KOPT-K1 (cell line): Measurements from ENCODE around the gene TESK2.
A peak's percentile ranks its signal among the peaks of the same experiment; 100 is the strongest.

Experiments
- H3K27ac ChIP-seq: fragments of 200-600 bp; sonication (generic); 2 replicates; pipeline ENCODE4 v1.5.1; 2016; ENCODE audit warnings: antibody characterized with exemption, mild to moderate bottlenecking, low read depth, low read length; ENCODE audit not compliant: poor library complexity, severe bottlenecking
- H3K36me3 ChIP-seq: fragments of 200-600 bp; sonication (generic); 2 replicates; pipeline ENCODE4 v1.5.1; 2017; ENCODE audit warnings: antibody characterized with exemption, mild to moderate bottlenecking, low read length, moderate library complexity; ENCODE audit not compliant: insufficient read depth
- H3K9me3 ChIP-seq: fragments of 200-600 bp; sonication (generic); 2 replicates; pipeline ENCODE4 v1.5.1; 2017; ENCODE audit warnings: antibody characterized with exemption, low read length, mild to moderate bottlenecking; ENCODE audit not compliant: insufficient read depth, poor library complexity, severe bottlenecking

TESK2 gene

GRCh38 chr1:45339789-45340558, 151.0 kb downstream of the TESK2 start, which contains the start of the genes MUTYH and TOE1:
Gene MUTYH (minus strand): TSS chr1:45340440. CDS start chr1:45334505, 5,935 bp downstream.
Gene TOE1 (plus strand): TSS chr1:45340170. CDS start chr1:45340253, 83 bp downstream.
- H3K36me3 ChIP-seq, result peaks cover 46% of the 10 kb centered on the region
- H3K27ac ChIP-seq, result peak within 1 kb of the TSS; percentile 96
- H3K9me3 ChIP-seq, result no peaks in the 10 kb centered on the region

GRCh38 chr1:45337630-45338325, 153.2 kb downstream of the TESK2 start:
- H3K36me3 ChIP-seq, result peaks cover 44% of the 10 kb centered on the region
- no peaks in the 10 kb centered on the region for H3K9me3 ChIP-seq
- no peak overlapping the region for H3K27ac ChIP-seq

DNA sequence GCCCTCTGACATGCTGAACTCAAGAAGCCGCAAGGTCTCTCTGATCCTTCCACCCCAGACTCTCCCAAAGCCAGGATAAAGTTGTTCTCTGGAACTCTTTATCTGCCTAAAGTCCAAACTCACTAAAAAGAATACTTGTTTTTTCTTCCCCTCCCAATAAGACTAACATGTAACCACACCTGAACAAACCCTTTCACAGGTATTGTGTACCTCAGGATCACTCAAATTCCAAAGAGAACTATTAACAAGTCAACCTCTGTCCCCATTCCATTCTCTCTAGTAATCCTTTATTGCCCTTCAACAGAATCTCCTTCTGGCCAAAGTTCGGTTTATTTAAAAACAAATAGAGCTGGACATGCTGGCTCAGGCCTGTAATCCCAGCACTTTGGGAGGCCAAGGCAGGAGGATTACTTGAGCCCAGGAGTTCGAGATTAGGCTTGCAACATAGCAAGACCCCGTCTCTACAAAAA, 155.1 kb downstream of the TESK2 start:
- H3K36me3 ChIP-seq, result peaks cover 47% of the 10 kb centered on the region
- no peak overlapping the region for H3K27ac ChIP-seq
- H3K9me3 ChIP-seq, result no peaks in the 10 kb centered on the region

- Histone ChIP-seq H3K9me3 (no peaks in the 10 kb centered on the region), H3K27ac (peak overlapping the region; percentile 46), H3K36me3 (peaks cover 54% of the 10 kb centered on the region)
Measured at GRCh38 chr1:45334308-45335245, 156.4 kb downstream of the TESK2 start.

DNA sequence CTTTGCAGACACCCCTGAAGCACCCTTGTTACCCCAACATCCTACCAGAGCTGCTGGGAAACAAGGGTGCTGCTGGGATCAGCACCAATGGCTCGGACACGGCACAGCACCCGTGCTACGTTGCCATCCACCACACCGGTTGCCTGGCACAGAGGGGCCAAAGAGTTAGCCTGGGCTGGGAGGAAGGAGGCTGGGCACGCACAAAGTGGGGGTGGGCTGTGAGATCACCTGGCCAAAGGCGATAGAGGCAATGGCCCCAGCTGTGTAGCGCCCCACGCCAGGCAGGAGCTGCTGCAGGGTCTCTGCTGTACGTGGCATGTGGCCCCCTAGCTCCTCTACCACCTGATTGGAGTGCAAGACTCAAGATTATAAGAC, 158.6 kb downstream of the TESK2 start:
- no peak overlapping the region for H3K27ac ChIP-seq
- H3K9me3 ChIP-seq, result no peaks in the 10 kb centered on the region
- peaks cover 66% of the 10 kb centered on the region for H3K36me3 ChIP-seq

- peaks cover 66% of the 10 kb centered on the region for H3K36me3 ChIP-seq
- H3K9me3 ChIP-seq, result no peaks in the 10 kb centered on the region
- no peak overlapping the region for H3K27ac ChIP-seq
Measured at GRCh38 chr1:45331436-45332345, 159.3 kb downstream of the TESK2 start.

DNA sequence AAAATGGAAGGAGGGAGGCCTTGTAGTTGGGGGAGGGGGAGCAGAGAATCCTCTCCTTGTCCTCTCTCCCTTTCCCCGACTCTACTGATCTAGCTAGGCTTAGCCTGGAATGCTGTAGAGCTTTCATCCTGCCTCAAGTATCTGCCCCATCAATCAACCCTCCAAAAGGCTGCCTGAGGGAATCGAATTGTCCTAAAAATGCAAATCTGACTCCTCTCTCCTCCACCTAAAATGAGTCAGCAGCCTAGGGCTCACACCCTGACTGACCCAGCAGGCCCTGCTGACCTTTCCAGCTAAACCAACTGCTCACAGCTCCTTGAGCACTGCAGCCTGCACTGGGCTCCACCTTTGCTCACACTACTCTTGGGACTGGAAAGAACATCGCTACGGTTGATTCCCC, 161.5 kb downstream of the TESK2 start:
- Histone ChIP-seq H3K27ac (no peak overlapping the region), H3K9me3 (no peaks in the 10 kb centered on the region), H3K36me3 (peaks cover 63% of the 10 kb centered on the region)

GRCh38 chr1:45328680-45329079, 162.3 kb downstream of the TESK2 start:
- no peak overlapping the region for H3K27ac ChIP-seq
- peaks cover 55% of the 10 kb centered on the region for H3K36me3 ChIP-seq
- no peaks in the 10 kb centered on the region for H3K9me3 ChIP-seq

- Histone ChIP-seq H3K36me3 (peaks cover 47% of the 10 kb centered on the region), H3K27ac (peak overlapping the region; percentile 43), H3K9me3 (no peaks in the 10 kb centered on the region)
Measured at GRCh38 chr1:45327644-45328515, 163.1 kb downstream of the TESK2 start.

DNA sequence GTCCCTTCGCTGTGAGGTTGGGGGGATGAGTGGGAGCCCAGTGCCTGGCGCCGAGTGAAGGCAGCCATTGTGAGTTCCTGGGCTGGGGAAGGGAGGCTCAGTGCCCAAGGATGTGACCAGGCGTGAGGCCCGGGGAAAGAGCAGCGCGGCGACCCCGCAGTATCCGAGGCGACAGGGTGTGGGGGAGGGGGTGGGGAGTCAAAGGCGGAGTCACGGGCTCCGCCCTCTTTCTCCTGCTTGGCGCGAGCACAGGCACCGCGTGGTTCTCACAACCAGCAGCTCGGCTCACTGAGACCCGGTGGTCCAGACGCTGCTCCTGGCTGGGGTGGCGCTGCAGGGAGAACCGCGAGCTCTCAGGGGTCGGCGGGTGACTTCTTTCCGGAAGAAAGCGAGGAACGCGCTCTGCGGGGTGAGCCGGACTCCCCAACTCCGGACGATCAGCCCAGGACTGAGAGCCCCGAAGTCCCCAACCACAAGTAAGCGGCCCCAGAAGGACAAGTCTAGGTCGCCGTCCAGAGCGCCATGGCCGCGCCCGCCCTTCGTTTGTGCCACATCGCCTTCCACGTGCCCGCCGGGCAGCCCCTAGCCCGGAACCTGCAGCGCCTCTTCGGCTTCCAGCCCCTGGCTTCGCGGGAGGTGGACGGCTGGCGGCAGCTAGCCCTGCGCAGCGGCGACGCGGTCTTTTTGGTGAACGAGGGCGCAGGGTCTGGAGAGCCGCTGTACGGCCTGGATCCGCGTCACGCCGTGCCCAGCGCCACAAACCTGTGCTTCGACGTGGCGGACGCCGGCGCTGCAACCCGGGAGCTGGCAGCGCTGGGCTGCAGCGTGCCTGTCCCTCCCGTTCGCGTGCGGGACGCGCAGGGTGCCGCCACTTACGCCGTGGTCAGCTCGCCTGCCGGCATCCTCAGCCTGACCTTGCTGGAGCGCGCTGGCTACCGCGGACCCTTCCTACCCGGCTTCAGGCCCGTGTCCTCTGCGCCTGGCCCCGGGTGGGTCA, 164.0 kb downstream of the TESK2 start, which contains the start of gene HPDL:
Gene HPDL, plus strand, starts transcription at position 269 of the 997 bp plus-strand sequence. Its CDS starts 254 bp downstream, at position 523.
- peaks cover 38% of the 10 kb centered on the region for H3K36me3 ChIP-seq
- H3K27ac ChIP-seq, result peak within 1 kb of the TSS; percentile 43
- no peaks in the 10 kb centered on the region for H3K9me3 ChIP-seq

GRCh38 chr1:45325851-45326506, 165.0 kb downstream of the TESK2 start:
- Histone ChIP-seq H3K9me3 (no peaks in the 10 kb centered on the region), H3K27ac (peak overlapping the region; percentile 43), H3K36me3 (peaks cover 28% of the 10 kb centered on the region)
